Raji (cell line): ENCODE measurements around the gene CWH43.

Source experiments
- POLR2A ChIP-seq: IDR thresholded peaks from 2 replicates; pipeline ENCODE4 v1.6.1; 2011; ENCODE audit warnings: low read depth, low read length, control low read depth; ENCODE audit not compliant: insufficient read depth

Gene CWH43

GRCh38 chr4:48968814-48969213 is 17.3 kb upstream of the CWH43 start:
- TF ChIP-seq POLR2A: no peak

GRCh38 chr4:48970471-48970921 is 15.6 kb upstream of the CWH43 start:
- no peak for TF ChIP-seq POLR2A

DNA sequence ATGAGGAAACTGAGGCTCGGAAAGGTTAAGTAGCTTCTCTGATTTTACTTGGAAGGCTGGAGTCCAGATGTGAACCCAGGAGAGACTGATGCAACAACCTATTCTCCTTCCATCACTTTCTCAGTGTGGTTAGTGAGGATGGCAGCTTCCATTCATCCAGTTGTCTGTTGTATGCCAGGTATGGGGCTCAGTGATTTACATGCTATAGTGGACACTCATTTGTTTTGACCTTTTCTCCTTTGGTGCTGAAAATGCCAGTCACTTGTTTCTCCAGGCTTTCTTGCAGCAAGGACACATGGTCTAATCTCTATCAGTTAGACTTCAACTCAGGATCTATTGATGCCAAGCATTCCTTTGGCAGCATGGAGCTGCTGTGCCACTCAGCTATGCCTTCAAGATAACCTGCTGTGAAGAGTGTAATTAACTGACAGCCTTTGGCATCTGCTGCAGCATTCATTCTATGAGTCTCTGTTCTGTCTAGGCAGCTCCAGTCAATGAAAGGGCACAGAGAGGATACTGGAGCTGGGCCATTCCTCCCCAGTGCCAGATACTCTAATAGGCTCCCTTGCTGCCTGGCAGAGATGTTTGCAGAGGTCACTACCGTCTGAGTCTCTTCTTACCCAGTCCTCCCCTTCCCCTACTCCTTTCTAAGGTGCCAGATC is 11.0 kb upstream of the CWH43 start:
- no peak for TF ChIP-seq POLR2A

DNA sequence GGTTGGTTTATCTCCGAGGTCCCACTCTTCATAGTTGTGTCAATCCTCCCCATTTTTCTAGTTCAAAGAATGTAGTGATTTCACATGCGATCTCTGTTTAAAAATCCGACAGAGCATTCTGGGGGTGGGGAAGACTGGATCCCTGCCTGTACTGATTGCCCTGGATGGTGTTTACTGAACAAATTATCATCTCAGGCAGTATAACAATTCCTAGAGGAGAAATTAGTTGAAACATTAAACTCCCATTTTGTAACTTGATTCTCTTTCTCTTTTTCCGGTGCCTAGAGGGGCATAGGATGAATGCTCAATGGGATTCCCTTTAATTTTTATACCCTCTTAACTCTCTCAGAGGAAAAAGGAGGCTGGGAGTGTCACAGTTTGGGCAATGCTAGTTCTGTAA is 10.0 kb upstream of the CWH43 start:
- no peak for TF ChIP-seq POLR2A

GRCh38 chr4:48979914-48980579 is 6.0 kb upstream of the CWH43 start:
- no peak for TF ChIP-seq POLR2A

GRCh38 chr4:48985602-48985975 is 486 bp upstream of the CWH43 start:
- no peak for TF ChIP-seq POLR2A

- TF ChIP-seq POLR2A: no peak
Measured at GRCh38 chr4:48986654-48987164, 634 bp downstream of the CWH43 start.

- no peak for TF ChIP-seq POLR2A
Measured at GRCh38 chr4:48989461-48990203, 3.6 kb downstream of the CWH43 start.

- no peak for TF ChIP-seq POLR2A
Measured at GRCh38 chr4:48991357-48991756, 5.3 kb downstream of the CWH43 start.

DNA sequence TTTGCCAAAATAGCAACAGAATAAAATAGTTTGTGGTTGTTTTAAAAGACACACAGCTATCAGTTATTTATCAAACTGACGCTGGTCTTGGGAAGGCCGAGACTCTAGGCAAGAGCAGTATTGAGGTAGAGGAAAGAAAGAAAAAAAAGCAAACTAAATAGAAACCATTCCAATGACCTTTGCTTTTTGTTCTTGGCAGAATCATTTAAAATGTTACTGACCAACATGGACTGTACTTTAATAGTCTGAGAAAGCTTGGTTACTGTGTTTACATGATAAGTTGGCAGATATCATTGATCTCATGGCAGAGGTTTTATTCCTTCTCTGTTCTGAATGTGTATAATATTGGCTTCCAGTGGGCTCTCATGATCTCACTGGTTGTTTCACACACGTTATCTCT is 11.9 kb downstream of the CWH43 start:
- no peak for TF ChIP-seq POLR2A

- no peak for TF ChIP-seq POLR2A
Measured at GRCh38 chr4:48998440-48998839, 12.4 kb downstream of the CWH43 start.

DNA sequence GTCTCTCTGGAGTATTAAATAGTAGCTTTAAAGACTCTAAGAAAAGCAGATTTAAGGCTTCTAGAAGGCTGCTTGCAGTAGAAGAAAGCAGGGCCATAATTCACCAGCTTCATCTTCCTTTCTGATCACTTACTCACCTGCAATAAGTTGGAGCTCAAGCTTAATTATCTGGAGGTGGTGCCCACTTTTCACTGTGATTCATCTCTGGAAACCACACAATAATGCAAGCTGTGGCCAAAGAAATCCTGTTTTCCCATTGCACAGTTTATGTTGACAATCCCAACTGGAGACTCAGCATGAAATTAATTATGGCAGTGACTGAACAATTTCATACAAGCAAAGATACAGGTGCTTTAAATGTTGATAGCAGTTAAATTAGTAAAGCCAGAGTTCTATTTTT is 14.7 kb downstream of the CWH43 start:
- no peak for TF ChIP-seq POLR2A

DNA sequence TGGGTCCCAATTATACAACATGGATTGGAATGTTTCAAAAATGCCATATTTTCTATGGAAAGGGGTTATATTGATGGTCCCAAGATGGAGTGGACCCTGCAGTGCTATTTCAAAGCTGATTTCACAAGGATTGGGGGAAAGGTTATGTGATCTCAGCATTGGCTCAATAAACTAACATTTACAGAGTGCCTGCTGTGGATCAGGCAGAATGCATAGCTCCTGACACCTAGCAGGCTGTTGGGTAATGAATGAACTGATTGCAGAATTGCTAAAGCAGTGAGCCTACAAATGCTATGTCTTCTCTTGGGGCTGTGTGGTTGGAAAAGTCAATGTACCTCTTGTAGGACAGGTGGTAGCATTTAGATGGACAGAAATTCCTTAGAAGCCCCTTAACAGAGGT is 16.9 kb downstream of the CWH43 start:
- TF ChIP-seq POLR2A: no peak

GRCh38 chr4:49018718-49019295 is 32.7 kb downstream of the CWH43 start:
- TF ChIP-seq POLR2A: no peak

DNA sequence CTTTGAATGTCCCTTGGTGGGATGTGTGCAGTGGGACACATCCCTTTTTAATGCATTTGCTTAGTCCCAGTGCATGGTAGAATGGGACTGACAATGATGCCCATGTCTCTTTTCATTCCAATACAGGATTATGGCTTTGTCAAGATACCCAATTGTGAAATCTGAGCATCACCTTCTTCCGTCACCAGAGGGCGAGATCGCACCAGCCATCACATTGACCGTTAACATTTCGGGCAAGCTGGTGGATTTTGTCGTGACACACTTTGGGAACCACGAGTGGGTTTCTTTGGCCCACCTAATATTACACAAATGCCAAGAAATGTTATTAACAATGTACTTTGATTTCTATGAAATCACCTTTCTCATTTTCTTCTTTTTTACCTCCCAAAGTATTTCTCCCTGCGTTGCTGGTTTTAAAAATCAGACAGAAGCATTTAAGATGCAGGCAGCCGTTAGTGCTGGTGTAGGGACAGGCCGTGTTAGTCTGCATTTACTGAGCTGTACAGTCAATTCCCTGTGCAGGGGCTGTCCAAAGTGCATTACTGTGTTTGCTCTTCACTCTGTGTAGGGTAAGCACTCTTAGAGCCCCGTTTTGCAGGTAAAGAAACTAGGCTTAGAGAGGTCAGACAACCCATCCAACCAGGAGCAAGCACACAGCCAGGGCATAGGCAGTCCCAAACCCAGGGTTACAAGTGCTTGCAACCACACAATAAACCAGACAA is 46.5 kb downstream of the CWH43 start:
- TF ChIP-seq POLR2A: no peak
